ENCODE data around the gene KDSR. TPM values are rescaled to one million over a fixed set of nuclear protein-coding genes. Genes with fewer than 3 reads are reported as not detected.

Gene KDSR
- total and polyA plus RNA-seq, 8 donors, result 6.4 to 199 (median 11.6) TPM

DNA sequence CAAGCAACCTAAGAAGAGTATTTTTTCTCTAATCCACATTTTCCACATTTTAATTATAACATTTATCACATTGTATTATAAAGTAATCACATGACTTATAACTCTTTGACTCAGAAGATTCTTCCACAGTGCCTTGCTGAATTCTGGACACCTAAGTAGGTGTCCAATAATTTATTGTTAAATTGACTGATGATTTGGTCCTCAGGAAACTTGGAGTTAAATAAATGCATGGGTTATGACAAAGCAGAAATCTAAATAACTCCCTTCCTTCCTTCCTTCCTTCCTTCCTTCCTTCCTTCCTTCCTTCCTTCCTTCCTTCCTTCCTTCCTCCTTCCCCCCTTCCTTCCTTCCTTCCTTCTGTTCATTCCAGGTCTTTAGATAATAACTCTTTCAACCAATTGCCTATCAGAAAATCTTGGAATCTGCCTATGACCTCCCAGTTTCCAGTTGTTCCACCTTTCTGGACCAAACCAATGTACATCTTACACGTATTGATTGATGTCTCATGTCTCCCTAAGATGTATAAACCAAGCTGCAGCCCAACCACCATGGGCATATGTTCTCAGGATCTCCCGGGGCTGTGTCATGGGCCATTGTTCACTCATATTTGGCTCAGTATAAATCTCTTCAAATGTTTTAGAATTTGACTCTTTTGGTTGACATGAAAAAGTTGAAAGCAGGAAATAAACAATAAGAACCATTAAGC lies 10.4 kb upstream of the KDSR start:
- intact Hi-C loops (cut with DNase I; ENCODE audit: low total_unique reads), result no loop called here
- WGBS, 5 donors, result 77 to 79% (median 78%) methylated on average over 2 of the region's 2 CpGs

DNA sequence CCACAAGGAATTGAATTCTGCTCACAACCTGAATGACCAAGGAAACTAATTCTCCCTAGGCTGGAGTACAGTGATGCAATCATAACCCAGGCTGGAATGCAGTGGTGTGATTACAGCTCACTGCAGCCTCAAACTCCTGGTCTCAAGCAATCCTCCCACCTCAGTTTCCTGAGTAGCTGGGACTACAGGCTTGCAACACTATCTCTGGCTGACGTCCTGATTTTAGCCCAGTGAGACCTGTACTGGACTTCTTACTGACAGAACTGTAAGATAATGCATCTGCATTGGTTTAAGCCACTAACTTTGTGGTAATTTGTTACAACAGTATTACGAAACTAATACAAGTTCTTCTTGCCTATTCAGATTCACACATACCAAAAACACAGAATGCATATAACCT lies 9.5 kb upstream of the KDSR start:
- intact Hi-C loops (cut with DNase I; ENCODE audit: low total_unique reads), result no loop called here
- Histone ChIP-seq H3K27ac (no peak overlapping the region), H3K4me3 (no peak overlapping the region), H3K27me3 (no peaks in the 10 kb centered on the region), H3K36me3 (no peaks in the 10 kb centered on the region), H3K9me3 (peaks cover 0 to 9% (median 8%) of the 10 kb centered on the region in 4 donors), H3K4me1 (no peaks in the 10 kb centered on the region)
- no peak for DNase-seq
- WGBS, 5 donors, result 70 to 95% (median 79%) methylated on average over 2 of the region's 2 CpGs
- TF ChIP-seq POLR2A (IDR thresholded peaks at IDR 0.05), result no peak

More for the DNA sequence above, 10.4 kb upstream of the KDSR start:
- Histone ChIP-seq H3K27ac (no peak overlapping the region), H3K9me3 (peaks cover 0 to 10% (median 8%) of the 10 kb centered on the region in 4 donors), H3K4me3 (no peak overlapping the region), H3K36me3 (peaks cover 0 to 2% (median 0%) of the 10 kb centered on the region in 4 donors), H3K4me1 (no peaks in the 10 kb centered on the region), H3K27me3 (no peaks in the 10 kb centered on the region)
- TF ChIP-seq POLR2AphosphoS5 (IDR thresholded peaks at IDR 0.05) (no peak), POLR2A (IDR thresholded peaks at IDR 0.05) (no peak), EP300 (IDR thresholded peaks at IDR 0.05) (no peak)
- TF ChIP-seq, protein P1, sequence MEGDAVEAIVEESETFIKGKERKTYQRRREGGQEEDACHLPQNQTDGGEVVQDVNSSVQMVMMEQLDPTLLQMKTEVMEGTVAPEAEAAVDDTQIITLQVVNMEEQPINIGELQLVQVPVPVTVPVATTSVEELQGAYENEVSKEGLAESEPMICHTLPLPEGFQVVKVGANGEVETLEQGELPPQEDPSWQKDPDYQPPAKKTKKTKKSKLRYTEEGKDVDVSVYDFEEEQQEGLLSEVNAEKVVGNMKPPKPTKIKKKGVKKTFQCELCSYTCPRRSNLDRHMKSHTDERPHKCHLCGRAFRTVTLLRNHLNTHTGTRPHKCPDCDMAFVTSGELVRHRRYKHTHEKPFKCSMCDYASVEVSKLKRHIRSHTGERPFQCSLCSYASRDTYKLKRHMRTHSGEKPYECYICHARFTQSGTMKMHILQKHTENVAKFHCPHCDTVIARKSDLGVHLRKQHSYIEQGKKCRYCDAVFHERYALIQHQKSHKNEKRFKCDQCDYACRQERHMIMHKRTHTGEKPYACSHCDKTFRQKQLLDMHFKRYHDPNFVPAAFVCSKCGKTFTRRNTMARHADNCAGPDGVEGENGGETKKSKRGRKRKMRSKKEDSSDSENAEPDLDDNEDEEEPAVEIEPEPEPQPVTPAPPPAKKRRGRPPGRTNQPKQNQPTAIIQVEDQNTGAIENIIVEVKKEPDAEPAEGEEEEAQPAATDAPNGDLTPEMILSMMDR (IDR thresholded peaks at IDR 0.05), result no peak
- DNase-seq, result no peak

DNA sequence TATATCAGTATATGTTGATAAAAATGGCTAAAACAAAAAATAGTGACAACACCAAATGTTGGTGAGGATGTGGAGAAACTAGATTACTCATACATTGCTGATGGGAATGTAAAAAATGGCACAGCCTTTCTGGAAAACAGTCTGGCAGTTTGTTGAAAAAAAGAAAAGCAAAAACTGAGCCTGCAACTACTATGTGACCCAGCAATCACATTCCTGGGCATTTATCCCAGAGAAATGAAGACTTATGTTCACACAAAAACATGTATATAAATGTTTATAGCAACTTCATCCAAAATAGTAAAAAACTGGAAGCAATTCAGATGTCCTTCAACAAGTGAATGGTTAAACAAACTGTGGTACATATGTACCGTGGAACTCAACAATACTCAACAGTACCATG lies 7.5 kb upstream of the KDSR start:
- Histone ChIP-seq H3K4me3 (no peak overlapping the region), H3K4me1 (no peaks in the 10 kb centered on the region), H3K9me3 (peaks cover 0 to 9% (median 8%) of the 10 kb centered on the region in 4 donors), H3K27me3 (no peaks in the 10 kb centered on the region), H3K36me3 (no peaks in the 10 kb centered on the region), H3K27ac (no peak overlapping the region)
- peak in 1 of 2 donors; percentile 38 for DNase-seq
- intact Hi-C loops (cut with DNase I; ENCODE audit: low total_unique reads), result no loop called here
- TF ChIP-seq EP300 (IDR thresholded peaks at IDR 0.05) (no peak), POLR2A (IDR thresholded peaks at IDR 0.05) (no peak), POLR2AphosphoS5 (IDR thresholded peaks at IDR 0.05) (no peak)
- TF ChIP-seq, protein P1 (IDR thresholded peaks at IDR 0.05), result no peak
- 61 to 82% (median 68%) methylated on average over 1 of the region's 1 CpG for WGBS, 5 donors

DNA sequence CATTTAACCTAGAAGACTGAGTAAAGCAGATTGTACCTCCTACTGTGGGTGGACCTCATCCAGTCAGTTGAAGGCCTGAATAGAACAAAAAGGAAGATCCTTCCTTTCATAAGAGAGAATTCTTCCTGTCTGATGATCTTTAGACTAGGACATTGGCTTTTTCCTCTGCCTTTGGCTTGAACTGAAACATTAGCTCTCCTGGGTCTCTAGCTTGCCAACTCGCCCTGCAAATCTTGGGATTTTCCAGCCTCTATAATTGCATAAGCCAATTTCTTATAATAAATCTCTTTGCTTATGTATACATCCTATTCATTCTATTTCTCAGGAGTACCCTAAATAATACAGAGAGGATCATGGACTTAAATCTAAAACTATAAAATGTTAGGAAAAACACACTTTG lies 6.2 kb upstream of the KDSR start:
- H3K27me3 ChIP-seq, result no peaks in the 10 kb centered on the region
- intact Hi-C loops (cut with DNase I; ENCODE audit: low total_unique reads), result no loop called here
- peaks cover 0 to 6% (median 4%) of the 10 kb centered on the region in 4 donors for H3K4me1 ChIP-seq
- peaks cover 0 to 9% (median 8%) of the 10 kb centered on the region in 4 donors for H3K9me3 ChIP-seq
- no peaks in the 10 kb centered on the region for H3K36me3 ChIP-seq
- 85 to 94% (median 92%) methylated on average over 1 of the region's 1 CpG for whole genome bisulfite sequencing, 5 donors
- no peak overlapping the region for H3K4me3 ChIP-seq
- TF ChIP-seq EP300 (IDR thresholded peaks at IDR 0.05) (no peak), POLR2A (IDR thresholded peaks at IDR 0.05) (no peak), POLR2AphosphoS5 (IDR thresholded peaks at IDR 0.05) (no peak)
- TF ChIP-seq, protein P1 (IDR thresholded peaks at IDR 0.05), result no peak
- peak in 1 of 2 donors; percentile 34 for DNase-seq
- no peak overlapping the region for H3K27ac ChIP-seq

DNA sequence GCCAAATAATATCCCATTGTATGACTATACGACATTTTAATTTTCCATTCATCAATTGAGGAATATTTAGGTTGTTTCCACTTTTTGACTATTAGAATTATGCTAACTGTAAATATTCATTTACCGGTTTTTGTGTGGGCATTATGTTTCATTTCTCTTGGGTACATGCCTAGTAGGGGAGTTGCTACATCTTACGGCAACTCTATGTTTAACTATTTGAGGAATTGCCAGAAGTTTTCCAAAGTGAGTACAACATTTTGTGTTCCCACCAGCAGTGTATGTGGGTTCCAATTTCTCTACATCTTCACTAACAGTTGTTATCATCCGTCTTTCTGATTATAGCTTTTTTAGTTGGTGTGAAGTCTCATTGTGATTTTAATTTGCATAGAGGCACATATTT lies 1.6 kb upstream of the KDSR start:
- peaks cover 5 to 36% (median 26%) of the 10 kb centered on the region in 4 donors for H3K4me1 ChIP-seq
- H3K4me3 ChIP-seq, result no peak overlapping the region
- 71 to 87% (median 83%) methylated on average over 4 of the region's 4 CpGs for WGBS, 5 donors
- no peaks in the 10 kb centered on the region for H3K36me3 ChIP-seq
- no peaks in the 10 kb centered on the region for H3K27me3 ChIP-seq
- TF ChIP-seq POLR2AphosphoS5 (IDR thresholded peaks at IDR 0.05), result no peak
- no peak overlapping the region for H3K27ac ChIP-seq
- intact Hi-C loops (cut with DNase I; ENCODE audit: low total_unique reads), result no loop called here
- DNase-seq, result no peak
- H3K9me3 ChIP-seq, result no peaks in the 10 kb centered on the region

Measured in stomach (tissue), 9 donors.